Uterus (tissue), 4 donors: Measurements from ENCODE around the gene ZIM2. TPM values are rescaled to one million over a fixed set of nuclear protein-coding genes. Genes with fewer than 3 reads are reported as not detected.

Experiments used
- DNase-seq, 2 donors: peaks; one replicate each; pipeline ENCODE4 v3.0.0-alpha.2; 2019 to 2020
- H3K27ac ChIP-seq, 2 donors: fragments of 200-600 bp; sonication (generic); 1 replicate in 1 of 2; 2 replicates in 1 of 2; pipeline ENCODE4 v1.5.1; 2016 to 2018
- H3K27me3 ChIP-seq, 2 donors: fragments of 200-600 bp; sonication (generic); one replicate each; pipeline ENCODE4 v1.5.1; 2018 to 2019; ENCODE audit warnings: control low read depth in 1 of 2
- H3K36me3 ChIP-seq, 2 donors: fragments of 200-600 bp; sonication (generic); one replicate each; pipeline ENCODE4 v1.5.1; 2019; ENCODE audit warnings: control low read depth in 1 of 2
- H3K4me1 ChIP-seq, 2 donors: fragments of 200-600 bp; sonication (generic); one replicate each; pipeline ENCODE4 v1.5.1; 2018 to 2019; ENCODE audit warnings: control low read depth in 1 of 2
- H3K4me3 ChIP-seq, 2 donors: fragments of 200-600 bp; sonication (generic); 1 replicate in 1 of 2; 2 replicates in 1 of 2; pipeline ENCODE4 v1.5.1; 2018 to 2019; ENCODE audit warnings: mild to moderate bottlenecking in 1 of 2
- H3K9me3 ChIP-seq, 2 donors: fragments of 200-600 bp; sonication (generic); one replicate each; pipeline ENCODE4 v1.5.1; 2019; ENCODE audit warnings: control low read depth in 1 of 2
- POLR2A ChIP-seq, 2 donors: fragments of 450-650 bp; IDR thresholded peaks; one replicate each; pipeline ENCODE4 v1.6.1; 2016; ENCODE audit warnings: antibody characterized with exemption in 2 of 2, mild to moderate bottlenecking in 1 of 2, moderate library complexity in 1 of 2
- intact Hi-C: fragments of 100-400 bp; cut with DNase I; formaldehyde crosslinking; loops from one replicate; pipeline ENCODE4 v1.15.1; 2023; ENCODE audit warnings: low total_unique reads
- total RNA-seq, 4 donors: library from RNA; depleted of rRNA in 3 of 4; stranded (reverse); fragments of >200 nt in 3 of 4; gene quantifications; one replicate each; pipeline versions ENCODE4 v1.1.0 to v1.2.4, GENCODE V29; 2014 to 2023
- TF ChIP-seq, protein P1 (sequence below), 4 experiments: fragments of 200-600 bp in 2 of 4; fragments of 450-650 bp in 2 of 4; sonication (generic) in 2 of 4; IDR thresholded peaks; one replicate each; pipeline ENCODE4 v1.5.1; 2016 to 2019; ENCODE audit warnings: antibody characterized with exemption in 4 of 4, mild to moderate bottlenecking in 2 of 4, moderate library complexity in 1 of 4
- donor health status: DM: yes; HTN: yes; CAD: no.

Gene ZIM2
- total RNA-seq, 4 donors from 2014 or later = 4.9 to 6.0 TPM; not detected in 2

DNA sequence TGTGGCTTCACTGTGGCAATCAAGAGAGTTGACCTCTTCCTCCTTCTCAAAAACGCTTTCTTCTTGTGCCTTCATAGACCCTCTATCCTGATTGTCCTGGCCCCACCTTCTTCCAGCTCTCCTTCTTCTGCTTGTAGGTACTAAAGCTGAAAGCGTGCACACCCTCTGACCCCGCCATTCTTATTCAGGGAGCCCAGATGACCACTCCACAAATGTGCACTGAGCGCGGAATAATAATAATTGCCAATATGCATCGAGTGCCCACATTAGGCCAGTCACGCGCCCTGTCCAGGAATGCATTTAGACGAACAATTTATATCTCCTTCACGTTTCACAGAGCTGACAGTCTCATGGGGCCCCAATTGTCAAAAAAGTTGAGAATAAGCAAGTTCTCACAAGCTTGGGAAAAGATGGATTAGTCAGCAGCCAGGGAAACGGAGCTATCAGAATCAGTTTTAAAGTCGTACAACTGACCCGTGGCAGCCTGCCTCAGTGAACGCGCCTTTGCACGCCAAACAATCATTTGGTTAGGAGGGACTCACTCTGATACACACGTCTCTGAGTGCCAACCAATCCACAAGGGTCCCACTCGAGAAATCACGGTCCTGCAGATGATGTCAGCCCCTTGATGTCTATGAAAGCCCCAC is 36.7 kb upstream of the ZIM2 start:
- TF ChIP-seq POLR2A (IDR thresholded peaks at IDR 0.05) = no peak
- TF ChIP-seq, protein P1, sequence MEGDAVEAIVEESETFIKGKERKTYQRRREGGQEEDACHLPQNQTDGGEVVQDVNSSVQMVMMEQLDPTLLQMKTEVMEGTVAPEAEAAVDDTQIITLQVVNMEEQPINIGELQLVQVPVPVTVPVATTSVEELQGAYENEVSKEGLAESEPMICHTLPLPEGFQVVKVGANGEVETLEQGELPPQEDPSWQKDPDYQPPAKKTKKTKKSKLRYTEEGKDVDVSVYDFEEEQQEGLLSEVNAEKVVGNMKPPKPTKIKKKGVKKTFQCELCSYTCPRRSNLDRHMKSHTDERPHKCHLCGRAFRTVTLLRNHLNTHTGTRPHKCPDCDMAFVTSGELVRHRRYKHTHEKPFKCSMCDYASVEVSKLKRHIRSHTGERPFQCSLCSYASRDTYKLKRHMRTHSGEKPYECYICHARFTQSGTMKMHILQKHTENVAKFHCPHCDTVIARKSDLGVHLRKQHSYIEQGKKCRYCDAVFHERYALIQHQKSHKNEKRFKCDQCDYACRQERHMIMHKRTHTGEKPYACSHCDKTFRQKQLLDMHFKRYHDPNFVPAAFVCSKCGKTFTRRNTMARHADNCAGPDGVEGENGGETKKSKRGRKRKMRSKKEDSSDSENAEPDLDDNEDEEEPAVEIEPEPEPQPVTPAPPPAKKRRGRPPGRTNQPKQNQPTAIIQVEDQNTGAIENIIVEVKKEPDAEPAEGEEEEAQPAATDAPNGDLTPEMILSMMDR (IDR thresholded peaks at IDR 0.05) = no peak
- Histone ChIP-seq H3K27me3 (no peaks in the 10 kb centered on the region), H3K9me3 (no peaks in the 10 kb centered on the region), H3K36me3 (no peaks in the 10 kb centered on the region), H3K4me3 (no peak overlapping the region), H3K27ac (no peak overlapping the region), H3K4me1 (no peaks in the 10 kb centered on the region)
- intact Hi-C loops = no loop called here
- no peak for DNase-seq

DNA sequence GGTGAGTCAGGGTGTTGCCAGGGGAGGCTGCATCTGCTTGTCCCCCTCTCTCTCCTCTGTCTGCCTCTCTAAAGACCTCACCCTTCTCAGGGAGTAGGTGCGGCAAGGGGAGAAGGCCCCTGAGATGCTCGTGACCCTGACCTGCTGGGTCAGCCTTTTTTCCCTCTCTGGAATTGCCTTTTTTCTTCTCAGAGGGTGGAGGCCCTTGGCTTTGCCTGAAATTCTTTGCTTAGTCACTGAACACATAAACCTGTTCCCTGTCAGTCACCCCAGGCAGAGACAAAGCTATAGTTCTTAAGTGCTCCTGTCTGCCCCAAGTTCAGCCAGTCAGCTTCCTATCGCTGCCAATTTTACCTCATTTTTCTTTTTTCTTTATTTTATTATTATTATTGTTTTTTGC is 35.2 kb upstream of the ZIM2 start:
- intact Hi-C loops = no loop called here
- no peaks in the 10 kb centered on the region for H3K36me3 ChIP-seq
- no peaks in the 10 kb centered on the region for H3K9me3 ChIP-seq
- H3K27me3 ChIP-seq = no peaks in the 10 kb centered on the region
- no peak overlapping the region for H3K27ac ChIP-seq
- H3K4me3 ChIP-seq = no peak overlapping the region
- H3K4me1 ChIP-seq = no peaks in the 10 kb centered on the region
- DNase-seq = no peak
- TF ChIP-seq POLR2A (IDR thresholded peaks at IDR 0.05) = no peak
- TF ChIP-seq, protein P1 (IDR thresholded peaks at IDR 0.05) = no peak

DNA sequence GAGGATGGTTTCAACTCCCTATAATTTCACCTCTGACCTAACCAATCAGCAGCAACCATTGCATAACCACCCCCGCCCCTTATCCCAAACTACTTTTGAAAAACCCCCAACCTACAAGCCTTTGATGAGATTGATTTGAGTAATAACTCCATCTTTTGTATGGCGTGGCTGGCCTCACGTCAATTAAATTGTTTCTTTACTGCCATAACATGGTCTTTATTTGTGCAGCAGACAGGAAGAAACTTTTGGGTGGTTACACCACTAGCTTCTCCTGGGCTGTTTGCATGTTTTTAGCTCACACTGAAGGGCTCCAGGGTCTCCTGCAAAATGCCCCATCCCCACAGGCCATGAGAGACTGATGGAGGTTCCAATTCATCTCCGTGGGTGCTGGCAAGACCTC is 34.0 kb upstream of the ZIM2 start:
- H3K4me3 ChIP-seq = no peak overlapping the region
- H3K4me1 ChIP-seq = no peaks in the 10 kb centered on the region
- no peaks in the 10 kb centered on the region for H3K36me3 ChIP-seq
- H3K27me3 ChIP-seq = no peaks in the 10 kb centered on the region
- intact Hi-C loops = no loop called here
- TF ChIP-seq POLR2A (IDR thresholded peaks at IDR 0.05) = no peak
- TF ChIP-seq, protein P1 (IDR thresholded peaks at IDR 0.05) = no peak
- no peaks in the 10 kb centered on the region for H3K9me3 ChIP-seq
- DNase-seq = no peak
- H3K27ac ChIP-seq = no peak overlapping the region

DNA sequence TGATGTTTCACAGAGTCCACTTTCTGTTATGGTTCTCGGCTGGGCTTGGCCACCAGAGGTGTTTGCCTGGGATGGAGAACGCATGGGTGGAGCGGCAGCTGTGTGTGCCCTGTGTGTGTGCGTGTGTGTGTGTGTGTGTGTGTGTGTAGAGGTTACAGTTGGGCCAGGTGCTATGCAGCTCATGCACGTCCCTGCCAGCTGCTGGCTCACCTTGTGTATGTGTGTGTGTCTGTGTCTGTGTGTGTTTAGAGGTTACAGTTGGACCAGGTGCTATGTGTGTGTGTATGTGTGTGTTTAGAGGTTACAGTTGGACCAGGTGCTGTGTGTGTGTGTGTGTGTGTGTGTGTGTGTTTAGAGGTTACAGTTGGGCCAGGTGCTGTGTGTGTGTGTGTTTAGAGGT is 33.0 kb upstream of the ZIM2 start:
- intact Hi-C loops = no loop called here
- no peak overlapping the region for H3K27ac ChIP-seq
- H3K9me3 ChIP-seq = no peaks in the 10 kb centered on the region
- no peaks in the 10 kb centered on the region for H3K4me1 ChIP-seq
- no peaks in the 10 kb centered on the region for H3K27me3 ChIP-seq
- no peak for DNase-seq
- no peak overlapping the region for H3K4me3 ChIP-seq
- TF ChIP-seq, protein P1 (IDR thresholded peaks at IDR 0.05) = no peak
- TF ChIP-seq POLR2A (IDR thresholded peaks at IDR 0.05) = no peak
- no peaks in the 10 kb centered on the region for H3K36me3 ChIP-seq

DNA sequence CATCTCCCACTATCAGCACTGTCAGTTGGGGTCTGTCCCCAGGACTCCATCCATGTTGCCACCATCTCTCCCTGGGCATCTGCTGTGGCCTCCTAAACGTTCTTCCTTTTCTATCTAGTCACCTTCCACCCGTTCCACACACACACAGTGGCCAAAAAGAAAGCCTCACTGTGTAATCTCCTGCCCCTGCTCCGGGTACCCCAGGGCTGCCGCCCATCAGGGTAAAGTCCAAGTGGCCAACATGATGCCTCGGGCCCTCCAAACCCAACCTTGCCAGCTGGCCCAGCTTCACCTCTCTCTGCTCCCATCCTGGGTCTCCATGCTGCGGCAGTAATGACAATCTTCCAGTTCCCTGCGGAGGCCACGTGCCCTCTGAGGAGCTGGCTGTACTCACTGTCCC is 29.4 kb upstream of the ZIM2 start:
- no peak for DNase-seq
- Histone ChIP-seq H3K27me3 (no peaks in the 10 kb centered on the region), H3K4me3 (no peak overlapping the region), H3K27ac (no peak overlapping the region), H3K9me3 (no peaks in the 10 kb centered on the region), H3K4me1 (no peaks in the 10 kb centered on the region), H3K36me3 (no peaks in the 10 kb centered on the region)
- TF ChIP-seq, protein P1 (IDR thresholded peaks at IDR 0.05) = no peak
- TF ChIP-seq POLR2A (IDR thresholded peaks at IDR 0.05) = no peak
- intact Hi-C loops = no loop called here
